HCT116 (cell line): ENCODE data around the gene GSG1L. TPM values are rescaled to one million over a fixed set of nuclear protein-coding genes. Genes with fewer than 3 reads are reported as not detected.

Source experiments
- ATAC-seq: fragments of 200-7000 bp; cut with Tn5 transposase; 2 replicates; pipeline ENCODE4 v1.9.1; 2020; ENCODE audit warnings: mild to moderate bottlenecking, moderate library complexity
- BruUV-seq: library from RNA; stranded (reverse); fragments of 400-500 nt; replicated peaks from 2 replicates; lab custom pipeline; 2021; lab: Mats Ljungman, UMichigan
- CTCF ChIA-PET: fragments of 300-600 bp; sonication (Branson Sonifier 250); formaldehyde crosslinking; loops from one replicate; lab custom pipeline; 2021; ENCODE audit warnings: antibody characterized with exemption; lab: Charles Lee
- POLR2A ChIA-PET: fragments of 300-600, 350-600 bp; sonication (Branson Sonifier 250); formaldehyde crosslinking; loops from one replicate; lab custom pipeline; 2021; ENCODE audit warnings: antibody characterized with exemption; lab: Charles Lee
- RAD21 ChIA-PET, 2 experiments: fragments of 300-600 bp; sonication (Branson Sonifier 250); formaldehyde crosslinking; loops; one replicate each; lab custom pipeline; 2023; ENCODE audit warnings: low total read pairs in 2 of 2; ENCODE audit not compliant: uncharacterized antibody in 2 of 2, unreplicated experiment in 2 of 2, low non-redundant PET in 1 of 2; lab: Charles Lee
- DNase-seq: peaks from one replicate; pipeline ENCODE4 v3.0.0-alpha.2; 2010; ENCODE audit warnings: low read depth, low spot score
- H2AFZ ChIP-seq: fragments of 200-600 bp; shearing (Covaris generic), sonication (generic); 2 replicates; pipeline ENCODE4 v1.6.1; 2017; ENCODE audit warnings: low read depth, mixed run types, mixed read lengths, antibody characterized with exemption, low read length; ENCODE audit not compliant: poor library complexity, severe bottlenecking
- H3K27ac ChIP-seq: 2 replicates; pipeline ENCODE4 v1.5.1; 2012; ENCODE audit warnings: low read depth, low read length
- H3K27me3 ChIP-seq: fragments of 200-600 bp; sonication (generic); 2 replicates; pipeline ENCODE4 v1.6.1; 2016; ENCODE audit warnings: mixed run types, low read length, mixed read lengths; ENCODE audit not compliant: insufficient read depth
- H3K36me3 ChIP-seq, 2 experiments: fragments of 200-500 bp in 1 of 2; fragments of 200-600 bp in 1 of 2; sonication (Bioruptor generic) in 1 of 2; sonication (generic) in 1 of 2; 2 replicates each; pipeline versions ENCODE4 v1.5.1 to v1.6.1; 2014 to 2016; ENCODE audit warnings: low read length in 2 of 2, inconsistent platforms in 1 of 2, mixed read lengths in 1 of 2, mixed run types in 1 of 2; ENCODE audit not compliant: insufficient read depth in 2 of 2, control insufficient read depth in 1 of 2
- H3K4me1 ChIP-seq, 2 experiments: fragments of 200-600 bp in 1 of 2; sonication (generic) in 1 of 2; 2 replicates each; pipeline versions ENCODE4 v1.5.1 to v1.6.1; 2012 to 2017; ENCODE audit warnings: low read length in 2 of 2, inconsistent platforms in 1 of 2, mild to moderate bottlenecking in 1 of 2, mixed read lengths in 1 of 2, mixed run types in 1 of 2, moderate library complexity in 1 of 2; ENCODE audit not compliant: insufficient read depth in 2 of 2, control insufficient read depth in 1 of 2
- H3K4me2 ChIP-seq: fragments of 200-600 bp; sonication (generic); 2 replicates; pipeline ENCODE4 v1.6.1; 2017; ENCODE audit warnings: mixed run types, low read length, mixed read lengths
- H3K4me3 ChIP-seq, 2 experiments: fragments of 200-600 bp in 1 of 2; sonication (generic) in 1 of 2; replicated peaks in 1 of 2; 2 replicates each; pipeline ENCODE4 v1.5.1; 2011 to 2016; ENCODE audit warnings: low read length in 2 of 2, control low read depth in 1 of 2, low read depth in 1 of 2, mild to moderate bottlenecking in 1 of 2, mixed read lengths in 1 of 2, mixed run types in 1 of 2
- H3K79me2 ChIP-seq: fragments of 200-600 bp; sonication (generic); 2 replicates; pipeline ENCODE4 v1.6.1; 2017; ENCODE audit warnings: mild to moderate bottlenecking, mixed run types, low read length, moderate library complexity, mixed read lengths; ENCODE audit not compliant: insufficient read depth
- H3K9ac ChIP-seq: fragments of 200-600 bp; sonication (generic); 2 replicates; pipeline ENCODE4 v1.6.1; 2016; ENCODE audit warnings: low read length, mixed read lengths
- H3K9me2 ChIP-seq: fragments of 200-600 bp; sonication (generic), shearing (Covaris generic); 2 replicates; pipeline ENCODE4 v1.6.1; 2017; ENCODE audit warnings: mixed run types, mild to moderate bottlenecking, moderate library complexity; ENCODE audit not compliant: insufficient read depth
- H3K9me3 ChIP-seq, 2 experiments: fragments of 200-500 bp in 1 of 2; fragments of 200-600 bp in 1 of 2; sonication (Bioruptor generic) in 1 of 2; sonication (generic) in 1 of 2; 2 replicates each; pipeline ENCODE4 v1.6.1; 2014 to 2017; ENCODE audit warnings: low read length in 2 of 2, mixed read lengths in 2 of 2, inconsistent platforms in 1 of 2, low read depth in 1 of 2, mild to moderate bottlenecking in 1 of 2, mixed run types in 1 of 2, moderate library complexity in 1 of 2; ENCODE audit not compliant: control insufficient read depth in 1 of 2, insufficient read depth in 1 of 2
- H4K20me1 ChIP-seq: fragments of 200-600 bp; sonication (generic), shearing (Covaris generic); 2 replicates; pipeline ENCODE4 v1.6.1; 2017; ENCODE audit warnings: mixed run types, mild to moderate bottlenecking, moderate library complexity; ENCODE audit not compliant: insufficient read depth
- CBX3 ChIP-seq: IDR thresholded peaks from 2 replicates; pipeline ENCODE4 v1.6.1; 2012; ENCODE audit warnings: low read depth
- CEBPB ChIP-seq: IDR thresholded peaks from 2 replicates; pipeline ENCODE4 v1.6.1; 2012; ENCODE audit warnings: low read depth
- CTCF ChIP-seq, 3 experiments: fragments of 200-600 bp in 1 of 3; sonication (generic) in 1 of 3; IDR thresholded peaks in 2 of 3; conservative IDR thresholded peaks in 1 of 3; 2 replicates each; pipeline ENCODE4 v1.5.1; 2012 to 2017; ENCODE audit warnings: low read depth in 2 of 3, low read length in 2 of 3, antibody characterized with exemption in 1 of 3, borderline replicate concordance in 1 of 3, control low read depth in 1 of 3, mild to moderate bottlenecking in 1 of 3, mixed read lengths in 1 of 3, mixed run types in 1 of 3, moderate library complexity in 1 of 3; ENCODE audit not compliant: insufficient read depth in 1 of 3
- EGR1 ChIP-seq: IDR thresholded peaks from 2 replicates; pipeline ENCODE4 v1.6.1; 2012; ENCODE audit warnings: low read depth
- EZH2 ChIP-seq: fragments of 200-600 bp; sonication (generic); IDR thresholded peaks from 2 replicates; pipeline ENCODE4 v1.6.1; 2017; ENCODE audit warnings: antibody characterized with exemption, mixed run types
- EZH2phosphoT487 ChIP-seq: fragments of 200-600 bp; IDR thresholded peaks from 2 replicates; pipeline ENCODE4 v1.6.1; 2018; ENCODE audit warnings: antibody characterized with exemption, borderline replicate concordance
- FOSL1 ChIP-seq: IDR thresholded peaks from 2 replicates; pipeline ENCODE4 v1.6.1; 2012; ENCODE audit warnings: low read depth
- JUND ChIP-seq: IDR thresholded peaks from 2 replicates; pipeline ENCODE4 v1.6.1; 2012
- POLR2A ChIP-seq: IDR thresholded peaks from 2 replicates; pipeline ENCODE4 v1.7.0; 2011; ENCODE audit warnings: borderline replicate concordance; ENCODE audit not compliant: insufficient read depth, insufficient read length; ENCODE audit errors: extremely low read depth
- POLR2AphosphoS5 ChIP-seq: IDR thresholded peaks from 2 replicates; pipeline ENCODE4 v1.6.1; 2011; ENCODE audit warnings: mild to moderate bottlenecking, low read depth, low read length, moderate library complexity
- RAD21 ChIP-seq: IDR thresholded peaks from 2 replicates; pipeline ENCODE4 v1.6.1; 2012; ENCODE audit warnings: low read depth, mild to moderate bottlenecking
- SRF ChIP-seq: IDR thresholded peaks from 2 replicates; pipeline ENCODE4 v1.6.1; 2012; ENCODE audit warnings: low read depth
- TCF7L2 ChIP-seq: IDR thresholded peaks from 2 replicates; pipeline ENCODE4 v1.7.0; 2011; ENCODE audit warnings: borderline replicate concordance, inconsistent platforms; ENCODE audit not compliant: insufficient read depth, insufficient read length; ENCODE audit errors: extremely low read depth
- ZFX ChIP-seq: fragments of 450-650 bp; IDR thresholded peaks from 2 replicates; pipeline ENCODE4 v1.6.1; 2017
- ZNF274 ChIP-seq: fragments of 200-500 bp; sonication (Bioruptor generic); IDR thresholded peaks from 2 replicates; pipeline ENCODE4 v1.6.1; 2014; ENCODE audit warnings: mild to moderate bottlenecking, low read depth, low read length, inconsistent platforms
- intact Hi-C: fragments of 100-400 bp; cut with micrococcal nuclease; formaldehyde crosslinking; loops from 2 replicates; pipeline ENCODE4 v1.10.0; 2022
- total RNA-seq: library from RNA; stranded (reverse); gene quantifications from one replicate; pipeline ENCODE4 v1.2.1, GENCODE V29; 2021; ENCODE audit not compliant: unreplicated experiment
- TF ChIP-seq, protein P1 (sequence below): IDR thresholded peaks from 2 replicates; pipeline ENCODE4 v1.6.1; 2012
- TF ChIP-seq, protein P2 (sequence below): IDR thresholded peaks from 2 replicates; pipeline ENCODE4 v1.6.1; 2011; ENCODE audit warnings: mild to moderate bottlenecking, low read length, moderate library complexity; ENCODE audit not compliant: insufficient replicate concordance; ENCODE audit errors: extremely low read depth

Gene GSG1L
- total RNA-seq, 1 experiment from 2014 or later, result not detected

GRCh38 chr16:28105954-28106353 is 42.4 kb upstream of the GSG1L start:
- BruUV-seq, result no TSS peak
- ATAC-seq (no peak), DNase-seq (no peak)
- Histone ChIP-seq H3K9me3 (no peaks in the 10 kb centered on the region), H3K79me2 (peaks cover 33% of the 10 kb centered on the region), H3K9ac (no peak overlapping the region), H2AFZ (no peak overlapping the region), H3K27ac (no peak overlapping the region), H4K20me1 (peaks cover 7% of the 10 kb centered on the region; the same call in 1 of the 2 replicates), H3K27me3 (no peaks in the 10 kb centered on the region), H3K9me2 (no peaks in the 10 kb centered on the region), H3K36me3 (peaks cover 72 to 79% of the 10 kb centered on the region in 2 experiments), H3K4me3 (no peak overlapping the region), H3K4me2 (no peak overlapping the region), H3K4me1 (no peaks in the 10 kb centered on the region)
- intact Hi-C loops, result no loop called here
- CTCF ChIA-PET, result no interaction called here
- POLR2A ChIA-PET, result no interaction called here
- RAD21 ChIA-PET, result no interaction called here
- TF ChIP-seq ZFX (no peak), TCF7L2 (no peak), EGR1 (no peak), CBX3 (no peak), EZH2phosphoT487 (no peak)
- TF ChIP-seq, protein P1, sequence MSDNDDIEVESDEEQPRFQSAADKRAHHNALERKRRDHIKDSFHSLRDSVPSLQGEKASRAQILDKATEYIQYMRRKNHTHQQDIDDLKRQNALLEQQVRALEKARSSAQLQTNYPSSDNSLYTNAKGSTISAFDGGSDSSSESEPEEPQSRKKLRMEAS, result no peak

DNA sequence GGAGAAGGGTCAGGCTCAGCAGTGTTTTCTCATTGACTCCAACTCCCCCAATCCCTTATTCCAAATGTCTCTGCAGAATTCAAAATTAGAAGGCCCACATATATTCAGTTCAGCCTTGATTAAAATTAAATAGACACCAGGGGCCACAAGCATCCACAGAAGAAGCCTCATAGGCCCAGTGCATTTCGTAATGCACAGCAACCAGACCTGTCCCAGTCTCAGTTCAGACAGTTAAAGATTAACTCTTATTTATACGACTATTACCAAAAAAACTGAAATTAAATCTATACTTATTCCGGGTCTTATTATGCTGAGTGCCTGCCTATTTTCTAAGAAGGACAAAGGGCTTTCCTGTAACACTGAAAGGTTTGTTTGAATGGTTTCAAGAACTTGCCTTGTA is 41.8 kb upstream of the GSG1L start:
- intact Hi-C loops, result no loop called here
- BruUV-seq, result no TSS peak
- peaks cover 70 to 79% of the 10 kb centered on the region in 2 experiments for H3K36me3 ChIP-seq
- no peak for TF ChIP-seq JUND
- TF ChIP-seq, protein P2, sequence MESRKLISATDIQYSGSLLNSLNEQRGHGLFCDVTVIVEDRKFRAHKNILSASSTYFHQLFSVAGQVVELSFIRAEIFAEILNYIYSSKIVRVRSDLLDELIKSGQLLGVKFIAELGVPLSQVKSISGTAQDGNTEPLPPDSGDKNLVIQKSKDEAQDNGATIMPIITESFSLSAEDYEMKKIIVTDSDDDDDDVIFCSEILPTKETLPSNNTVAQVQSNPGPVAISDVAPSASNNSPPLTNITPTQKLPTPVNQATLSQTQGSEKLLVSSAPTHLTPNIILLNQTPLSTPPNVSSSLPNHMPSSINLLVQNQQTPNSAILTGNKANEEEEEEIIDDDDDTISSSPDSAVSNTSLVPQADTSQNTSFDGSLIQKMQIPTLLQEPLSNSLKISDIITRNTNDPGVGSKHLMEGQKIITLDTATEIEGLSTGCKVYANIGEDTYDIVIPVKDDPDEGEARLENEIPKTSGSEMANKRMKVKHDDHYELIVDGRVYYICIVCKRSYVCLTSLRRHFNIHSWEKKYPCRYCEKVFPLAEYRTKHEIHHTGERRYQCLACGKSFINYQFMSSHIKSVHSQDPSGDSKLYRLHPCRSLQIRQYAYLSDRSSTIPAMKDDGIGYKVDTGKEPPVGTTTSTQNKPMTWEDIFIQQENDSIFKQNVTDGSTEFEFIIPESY, result no peak
- TF ChIP-seq FOSL1, result no peak
- no peak for TF ChIP-seq SRF
- TF ChIP-seq ZFX, result no peak
- TF ChIP-seq POLR2A, result no peak
- no peak for TF ChIP-seq POLR2AphosphoS5
- TF ChIP-seq CBX3, result no peak
- TF ChIP-seq RAD21, result no peak
- no peak for TF ChIP-seq CTCF (IDR thresholded peaks at IDR 0.05 in 2 of 3, conservative IDR thresholded peaks at IDR 0.05 in 1 of 3; ENCODE audit: borderline replicate concordance in 1 of 3, insufficient read depth in 1 of 3, low read depth in 2 of 3, low read length in 2 of 3)
- TF ChIP-seq, protein P1, result no peak
- no peak for TF ChIP-seq TCF7L2
- TF ChIP-seq EZH2phosphoT487, result no peak
- no peak for TF ChIP-seq ZNF274
- TF ChIP-seq EZH2, result no peak
- no peak for TF ChIP-seq CEBPB

More for the DNA sequence above, 41.8 kb upstream of the GSG1L start:
- CTCF ChIA-PET, result no interaction called here
- Histone ChIP-seq H3K27me3 (no peaks in the 10 kb centered on the region), H3K9me3 (no peaks in the 10 kb centered on the region), H3K27ac (no peak overlapping the region), H3K9me2 (no peaks in the 10 kb centered on the region), H3K4me1 (no peaks in the 10 kb centered on the region), H3K9ac (no peak overlapping the region), H3K4me3 (no peak overlapping the region), H2AFZ (no peak overlapping the region), H3K79me2 (peaks cover 26% of the 10 kb centered on the region), H3K4me2 (no peak overlapping the region), H4K20me1 (peaks cover 7% of the 10 kb centered on the region; the same call in 1 of the 2 replicates)
- no peak for DNase-seq
- ATAC-seq, result no peak
- POLR2A ChIA-PET, result no interaction called here
- RAD21 ChIA-PET, result no interaction called here
